Vagina (tissue), 2 donors: ENCODE measurements around the gene EDRF1. TPM values are rescaled to one million over a fixed set of nuclear protein-coding genes. Genes with fewer than 3 reads are reported as not detected.

Experiments
- DNase-seq, 2 donors: peaks; one replicate each; pipeline ENCODE4 v3.0.0-alpha.2; 2017; ENCODE audit errors: extremely low spot score in 2 of 2
- H3K27ac ChIP-seq: fragments of 200-600 bp; sonication (generic); one replicate; pipeline ENCODE4 v1.5.1; 2019
- H3K27me3 ChIP-seq: fragments of 200-600 bp; sonication (generic); one replicate; pipeline ENCODE4 v1.5.1; 2019
- H3K36me3 ChIP-seq, 2 donors: fragments of 200-600 bp; sonication (generic); one replicate each; pipeline ENCODE4 v1.5.1; 2017 to 2019
- H3K4me1 ChIP-seq: fragments of 200-600 bp; sonication (generic); one replicate; pipeline ENCODE4 v1.5.1; 2019
- H3K4me3 ChIP-seq, 2 donors: fragments of 200-600 bp; sonication (generic); 1 replicate in 1 of 2; 2 replicates in 1 of 2; pipeline ENCODE4 v1.5.1; 2016 to 2019
- H3K9me3 ChIP-seq: fragments of 200-600 bp; sonication (generic); one replicate; pipeline ENCODE4 v1.5.1; 2019
- CTCF ChIP-seq, 3 experiments: fragments of 450-650 bp in 2 of 3; fragments of 200-600 bp in 1 of 3; sonication (generic) in 1 of 3; IDR thresholded peaks; one replicate each; pipeline ENCODE4 v1.5.1; 2017 to 2019; ENCODE audit warnings: antibody characterized with exemption in 3 of 3, mild to moderate bottlenecking in 2 of 3, moderate library complexity in 2 of 3
- POLR2A ChIP-seq, 2 donors: fragments of 450-650 bp; IDR thresholded peaks; one replicate each; pipeline ENCODE4 v1.6.1; 2017; ENCODE audit warnings: antibody characterized with exemption in 2 of 2, mild to moderate bottlenecking in 2 of 2, moderate library complexity in 2 of 2
- POLR2AphosphoS5 ChIP-seq, 2 donors: sonication (generic); formaldehyde crosslinking; IDR thresholded peaks; one replicate each; pipeline ENCODE4 v1.9.0; 2017; ENCODE audit warnings: antibody characterized with exemption in 2 of 2, mild to moderate bottlenecking in 2 of 2, low read depth in 1 of 2; ENCODE audit not compliant: insufficient read depth in 1 of 2
- intact Hi-C: fragments of 100-400 bp; cut with DNase I; formaldehyde crosslinking; loops from one replicate; pipeline ENCODE4 v1.15.1; 2023
- total RNA-seq: library from RNA; depleted of rRNA; stranded (reverse); fragments of >200 nt; gene quantifications from one replicate; pipeline ENCODE4 v1.2.3, GENCODE V29; 2016

Gene EDRF1
- total RNA-seq, 1 donor from 2014 or later = 16.5 TPM

- intact Hi-C loops = no loop called here
- Histone ChIP-seq H3K9me3 (no peaks in the 10 kb centered on the region), H3K27me3 (no peaks in the 10 kb centered on the region), H3K27ac (no peak overlapping the region), H3K4me3 (no peak overlapping the region), H3K36me3 (peaks cover 0 to 23% of the 10 kb centered on the region in 2 donors), H3K4me1 (no peaks in the 10 kb centered on the region)
- no peak for DNase-seq
- TF ChIP-seq CTCF (IDR thresholded peaks at IDR 0.05) (no peak), POLR2A (IDR thresholded peaks at IDR 0.05) (no peak), POLR2AphosphoS5 (IDR thresholded peaks at IDR 0.05; ENCODE audit: insufficient read depth in 1 of 2, low read depth in 1 of 2) (no peak)
Observed at GRCh38 chr10:125799451-125800182, 80.1 kb downstream of the EDRF1 start.

- no peak for DNase-seq
- no peak overlapping the region for H3K4me3 ChIP-seq
- no peak for TF ChIP-seq POLR2A (IDR thresholded peaks at IDR 0.05)
- TF ChIP-seq POLR2AphosphoS5 (IDR thresholded peaks at IDR 0.05; ENCODE audit: insufficient read depth in 1 of 2, low read depth in 1 of 2) = no peak
- no peak for TF ChIP-seq CTCF (IDR thresholded peaks at IDR 0.05)
- no peaks in the 10 kb centered on the region for H3K9me3 ChIP-seq
- peaks cover 0 to 40% of the 10 kb centered on the region in 2 donors for H3K36me3 ChIP-seq
- H3K27me3 ChIP-seq = no peaks in the 10 kb centered on the region
- no peak overlapping the region for H3K27ac ChIP-seq
- no peaks in the 10 kb centered on the region for H3K4me1 ChIP-seq
- intact Hi-C loops = no loop called here
Observed at GRCh38 chr10:125801574-125801973, 82.1 kb downstream of the EDRF1 start.

DNA sequence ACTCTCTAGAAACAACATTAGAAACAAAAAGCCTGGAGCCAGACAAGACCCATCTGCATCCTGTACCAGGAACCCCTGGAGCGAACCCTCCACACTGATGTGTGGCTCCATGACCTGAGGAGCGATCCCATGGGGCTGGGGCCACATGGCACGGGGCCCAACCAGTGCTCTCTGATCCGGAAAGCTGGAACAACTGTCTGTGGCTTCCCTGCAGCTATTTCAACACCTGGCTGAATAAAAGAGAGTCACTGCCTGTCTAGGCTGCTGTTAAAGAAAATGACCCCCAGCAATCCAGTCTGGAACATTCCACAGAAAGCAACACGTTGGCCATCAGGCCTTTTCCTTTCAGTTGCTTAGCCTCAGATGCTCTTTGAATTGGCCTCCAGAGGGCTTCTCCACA is 82.6 kb downstream of the EDRF1 start:
- Histone ChIP-seq H3K9me3 (no peaks in the 10 kb centered on the region), H3K36me3 (peaks cover 0 to 45% of the 10 kb centered on the region in 2 donors), H3K4me3 (no peak overlapping the region), H3K4me1 (no peaks in the 10 kb centered on the region), H3K27me3 (no peaks in the 10 kb centered on the region), H3K27ac (no peak overlapping the region)
- DNase-seq = no peak
- intact Hi-C loops = no loop called here
- no peak for TF ChIP-seq POLR2AphosphoS5 (IDR thresholded peaks at IDR 0.05; ENCODE audit: insufficient read depth in 1 of 2, low read depth in 1 of 2)
- TF ChIP-seq POLR2A (IDR thresholded peaks at IDR 0.05) = no peak
- TF ChIP-seq CTCF (IDR thresholded peaks at IDR 0.05) = no peak

DNA sequence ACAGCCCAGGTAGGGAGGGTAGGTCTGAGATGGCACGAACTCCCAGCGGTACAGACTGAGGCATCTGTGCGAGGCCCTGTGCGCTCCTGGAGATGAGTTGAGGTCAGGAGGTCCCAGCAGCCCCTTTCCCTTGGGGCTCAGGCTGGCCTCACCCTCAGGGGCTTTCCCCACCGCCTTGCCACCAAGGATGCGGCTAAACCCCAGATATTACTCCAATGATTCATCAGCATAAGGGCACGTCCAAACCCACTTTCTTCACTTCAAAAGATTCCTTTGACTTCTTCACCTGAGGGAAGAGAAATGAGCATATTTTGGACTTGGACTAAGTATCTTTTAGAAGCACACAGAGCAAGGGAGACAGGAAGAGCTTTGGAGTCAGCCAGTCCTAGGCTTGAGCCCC is 83.2 kb downstream of the EDRF1 start:
- no peak overlapping the region for H3K27ac ChIP-seq
- peaks cover 0 to 48% of the 10 kb centered on the region in 2 donors for H3K36me3 ChIP-seq
- H3K9me3 ChIP-seq = no peaks in the 10 kb centered on the region
- no peaks in the 10 kb centered on the region for H3K27me3 ChIP-seq
- H3K4me3 ChIP-seq = no peak overlapping the region
- no peak for DNase-seq
- intact Hi-C loops = no loop called here
- H3K4me1 ChIP-seq = no peaks in the 10 kb centered on the region
- TF ChIP-seq POLR2A (IDR thresholded peaks at IDR 0.05) = no peak
- no peak for TF ChIP-seq CTCF (IDR thresholded peaks at IDR 0.05)
- no peak for TF ChIP-seq POLR2AphosphoS5 (IDR thresholded peaks at IDR 0.05; ENCODE audit: insufficient read depth in 1 of 2, low read depth in 1 of 2)

GRCh38 chr10:125808047-125808446 is 88.5 kb downstream of the EDRF1 start:
- no peak overlapping the region for H3K27ac ChIP-seq
- intact Hi-C loops = no loop called here
- no peaks in the 10 kb centered on the region for H3K27me3 ChIP-seq
- H3K36me3 ChIP-seq = peaks cover 0 to 37% of the 10 kb centered on the region in 2 donors
- DNase-seq = no peak
- H3K9me3 ChIP-seq = no peaks in the 10 kb centered on the region
- no peaks in the 10 kb centered on the region for H3K4me1 ChIP-seq
- no peak overlapping the region for H3K4me3 ChIP-seq
- TF ChIP-seq POLR2AphosphoS5 (IDR thresholded peaks at IDR 0.05; ENCODE audit: insufficient read depth in 1 of 2, low read depth in 1 of 2) = no peak
- no peak for TF ChIP-seq POLR2A (IDR thresholded peaks at IDR 0.05)
- no peak for TF ChIP-seq CTCF (IDR thresholded peaks at IDR 0.05)
